HG03378 (cell line): ENCODE data around the gene DDX21.
A peak's percentile ranks its signal among the peaks of the same experiment; 100 is the strongest.
"Not testable (repeated sequence)": the region's sequence is repeated elsewhere in the genome, so short reads cannot be mapped to it uniquely, and the experiment has no call there.

Experiments used
- ATAC-seq: cut with Tn5 transposase; IDR thresholded peaks from one replicate; pipeline ENCODE4 v1.9.1; 2021; ENCODE audit warnings: mild to moderate bottlenecking, moderate library complexity; ENCODE audit not compliant: unreplicated experiment

The DDX21 gene

GRCh38 chr10:68955832-68956532, at the start of gene DDX21:
Gene DDX21 (plus strand): TSS chr10:68956170. CDS start chr10:68956226, 56 bp downstream.
- peak; percentile 75 for ATAC-seq

GRCh38 chr10:68924593-68924992, 31.4 kb upstream of the DDX21 start:
- ATAC-seq, result no peak

GRCh38 chr10:68925489-68925888, 30.5 kb upstream of the DDX21 start:
- no peak for ATAC-seq

GRCh38 chr10:68929157-68929556, 26.8 kb upstream of the DDX21 start:
- ATAC-seq, result not testable (repeated sequence)

GRCh38 chr10:68929888-68930287, 26.1 kb upstream of the DDX21 start:
- not testable (repeated sequence) for ATAC-seq

GRCh38 chr10:68932860-68933259, 23.1 kb upstream of the DDX21 start:
- not testable (repeated sequence) for ATAC-seq

GRCh38 chr10:68934994-68935393, 21.0 kb upstream of the DDX21 start:
- no peak for ATAC-seq

GRCh38 chr10:68938117-68938516, 17.9 kb upstream of the DDX21 start:
- ATAC-seq, result no peak

GRCh38 chr10:68938884-68939283, 17.1 kb upstream of the DDX21 start:
- ATAC-seq, result no peak

GRCh38 chr10:68940917-68941316, 15.1 kb upstream of the DDX21 start:
- ATAC-seq, result not testable (repeated sequence)

GRCh38 chr10:68950598-68950997, 5.4 kb upstream of the DDX21 start:
- ATAC-seq, result no peak

- ATAC-seq, result no peak
These were observed 1.1 kb upstream of the DDX21 start for GRCh38 chr10:68954904-68955303.

GRCh38 chr10:68955355-68955831, 577 bp upstream of the DDX21 start:
- ATAC-seq, result peak; percentile 3

GRCh38 chr10:68957284-68957615, 1.3 kb downstream of the DDX21 start:
- ATAC-seq, result no peak

GRCh38 chr10:68957654-68958053, 1.7 kb downstream of the DDX21 start:
- ATAC-seq, result no peak

- no peak for ATAC-seq
These were observed 3.9 kb downstream of the DDX21 start for GRCh38 chr10:68959695-68960527.

GRCh38 chr10:68963151-68963550, 7.2 kb downstream of the DDX21 start:
- ATAC-seq, result no peak

- no peak for ATAC-seq
These were observed 18.0 kb downstream of the DDX21 start for GRCh38 chr10:68973975-68974374.

GRCh38 chr10:68975936-68976473, 20.0 kb downstream of the DDX21 start:
- ATAC-seq, result not testable (repeated sequence)

GRCh38 chr10:68979738-68980137, 23.8 kb downstream of the DDX21 start:
- not testable (repeated sequence) for ATAC-seq

GRCh38 chr10:68981074-68981473, 25.1 kb downstream of the DDX21 start:
- ATAC-seq, result no peak

GRCh38 chr10:68982389-68982788, 26.4 kb downstream of the DDX21 start:
- ATAC-seq, result no peak
